ENCODE data around the gene WDFY2. TPM values are rescaled to one million over a fixed set of nuclear protein-coding genes. Genes with fewer than 3 reads are reported as not detected.

Gene WDFY2
- total RNA-seq, 1 experiment from 2014 or later: 26.4 TPM

GRCh38 chr13:51785712-51786424 is 201.6 kb downstream of the WDFY2 start:
- no peaks in the 10 kb centered on the region for H3K27me3 Mint-ChIP-seq (ENCODE audit: low read depth)
- WGBS (ENCODE audit: extremely low coverage, insufficient read length, low lambda C conversion rate): no CpG with 5 or more reads among the region's 12 CpGs
- no peak overlapping the region for H2BK5ac ChIP-seq (ENCODE audit: insufficient read length, low read length)

More at GRCh38 chr13:51785712-51786424, 201.6 kb downstream of the WDFY2 start:
- H2BK20ac ChIP-seq (ENCODE audit: low read depth, low read length, poor library complexity, severe bottlenecking): no peak overlapping the region
- no peak overlapping the region for H2AK5ac ChIP-seq (ENCODE audit: insufficient read length, low read length)
- H2BK12ac ChIP-seq (ENCODE audit: insufficient read length, low read depth, low read length): no peak overlapping the region
- H3K36me3 Mint-ChIP-seq (ENCODE audit: insufficient read depth in 1 of 3, low read depth in 3 of 3): peaks cover 2 to 15% (median 4%) of the 10 kb centered on the region in 3 experiments
- no peak for TF ChIP-seq CTCF (conservative IDR thresholded peaks at IDR 0.05)
- H3K23me2 ChIP-seq (ENCODE audit: insufficient read length, low read depth, low read length, poor library complexity, severe bottlenecking): no peaks in the 10 kb centered on the region
- H3K27ac Mint-ChIP-seq: peak overlapping the region in 1 of 3 experiments; percentile 42; a peak in 1 of 7 replicates
- no peaks in the 10 kb centered on the region for H3K9me3 ChIP-seq (ENCODE audit: control insufficient read depth, low read depth, low read length)
- peaks cover 15 to 24% of the 10 kb centered on the region in 2 experiments for H3K4me1 Mint-ChIP-seq
- H3T11ph ChIP-seq (ENCODE audit: low read length): no peak overlapping the region
- no peaks in the 10 kb centered on the region for H3K4me1 ChIP-seq (ENCODE audit: insufficient read depth, low read length)
- no peak overlapping the region for H3K14ac ChIP-seq (ENCODE audit: insufficient read depth, low read length)
- H3K56ac ChIP-seq (ENCODE audit: insufficient read length, low read depth, low read length): no peak overlapping the region
- H4K8ac ChIP-seq (replicated peaks; ENCODE audit: insufficient read length, low read depth, low read length): no peak overlapping the region
- no peak overlapping the region for H2BK15ac ChIP-seq (ENCODE audit: low read depth, low read length)
- no peaks in the 10 kb centered on the region for H4K20me1 ChIP-seq (ENCODE audit: control insufficient read depth, insufficient read depth, insufficient read length)
- no peak overlapping the region for H4K5ac ChIP-seq (ENCODE audit: insufficient read length, low read depth, low read length)
- no peaks in the 10 kb centered on the region for H3K27me3 ChIP-seq (ENCODE audit: insufficient read depth, low read length)
- no peaks in the 10 kb centered on the region for H3K9me3 Mint-ChIP-seq
- no peak for DNase-seq
- H3K9ac ChIP-seq (ENCODE audit: extremely low read depth, insufficient read length, low read length): no peak overlapping the region
- H3K23ac ChIP-seq (ENCODE audit: insufficient read length, low read depth, low read length): no peak overlapping the region
- H3K4ac ChIP-seq (ENCODE audit: low read depth, low read length): no peak overlapping the region
- H4K91ac ChIP-seq (ENCODE audit: insufficient read length, low read depth, low read length): no peak overlapping the region
- H3K4me3 Mint-ChIP-seq: no peak overlapping the region
- H2BK120ac ChIP-seq (ENCODE audit: low read depth, low read length, poor library complexity, severe bottlenecking): no peak overlapping the region
- no peaks in the 10 kb centered on the region for H3K79me2 ChIP-seq (ENCODE audit: insufficient read depth, low read length)
- no peaks in the 10 kb centered on the region for H3K79me1 ChIP-seq (ENCODE audit: insufficient read depth, low read depth, low read length, poor library complexity, severe bottlenecking)
- no peak overlapping the region for H3K4me2 ChIP-seq (ENCODE audit: insufficient read depth, insufficient read length, low read length)
- H3K27ac ChIP-seq (ENCODE audit: insufficient read length, low read depth, low read length): no peak overlapping the region
- no peak overlapping the region for H3K18ac ChIP-seq (ENCODE audit: insufficient read length, low read depth, low read length)
- no peak overlapping the region for H2AFZ ChIP-seq (ENCODE audit: low read length)
